GM20000 (cell line): ENCODE data around the gene TTC31.
"Not testable (repeated sequence)": the region's sequence is repeated elsewhere in the genome, so short reads cannot be mapped to it uniquely, and the experiment has no call there.

ENCODE experiments used
- DNase-seq: peaks from one replicate; pipeline ENCODE4 v3.0.0; 2012; ENCODE audit warnings: low spot score
- CTCF ChIP-seq: IDR thresholded peaks from 2 replicates; pipeline ENCODE4 v1.5.1; 2012; ENCODE audit warnings: mild to moderate bottlenecking, control low read depth; ENCODE audit errors: extremely low read depth, missing control alignments

Gene TTC31

GRCh38 chr2:74481961-74482800 is 700 bp upstream of the TTC31 start:
- DNase-seq: peak; percentile 66
- no peak for TF ChIP-seq CTCF

- not testable (repeated sequence) for DNase-seq
These were observed 839 bp downstream of the TTC31 start for GRCh38 chr2:74483675-74484164.

GRCh38 chr2:74486141-74486540 is 3.3 kb downstream of the TTC31 start:
- no peak for DNase-seq
- TF ChIP-seq CTCF: no peak

- no peak for TF ChIP-seq CTCF
- DNase-seq: no peak
These were observed 6.0 kb downstream of the TTC31 start for GRCh38 chr2:74488643-74489481.

- no peak for TF ChIP-seq CTCF
- no peak for DNase-seq
These were observed 7.0 kb downstream of the TTC31 start for GRCh38 chr2:74489906-74490305.

GRCh38 chr2:74491648-74492544 is 9.0 kb downstream of the TTC31 start:
- no peak for TF ChIP-seq CTCF
- no peak for DNase-seq

GRCh38 chr2:74493546-74493945 is 10.7 kb downstream of the TTC31 start:
- DNase-seq: no peak
- no peak for TF ChIP-seq CTCF
